Measurements from ENCODE around the gene RACK1.
"Not testable (repeated sequence)": the region's sequence is repeated elsewhere in the genome, so short reads cannot be mapped to it uniquely, and the experiment has no call there.

- not testable (repeated sequence) for TF ChIP-seq CTCF, POLR2A (IDR thresholded peaks at IDR 0.05)
Measured at GRCh38 chr5:181209006-181209405, 34.7 kb downstream of the RACK1 start.

Measured in uterus (tissue), 2 donors.